Measurements from ENCODE around the gene GDI2. TPM values are rescaled to one million over a fixed set of nuclear protein-coding genes. Genes with fewer than 3 reads are reported as not detected.
A peak's percentile ranks its signal among the peaks of the same experiment; 100 is the strongest.

GDI2 gene
- total and polyA plus RNA-seq, 2 of the 13 experiments (the other 11 are each of a cell fraction or from before 2014, with no cell fraction given) = 153 to 477 TPM

DNA sequence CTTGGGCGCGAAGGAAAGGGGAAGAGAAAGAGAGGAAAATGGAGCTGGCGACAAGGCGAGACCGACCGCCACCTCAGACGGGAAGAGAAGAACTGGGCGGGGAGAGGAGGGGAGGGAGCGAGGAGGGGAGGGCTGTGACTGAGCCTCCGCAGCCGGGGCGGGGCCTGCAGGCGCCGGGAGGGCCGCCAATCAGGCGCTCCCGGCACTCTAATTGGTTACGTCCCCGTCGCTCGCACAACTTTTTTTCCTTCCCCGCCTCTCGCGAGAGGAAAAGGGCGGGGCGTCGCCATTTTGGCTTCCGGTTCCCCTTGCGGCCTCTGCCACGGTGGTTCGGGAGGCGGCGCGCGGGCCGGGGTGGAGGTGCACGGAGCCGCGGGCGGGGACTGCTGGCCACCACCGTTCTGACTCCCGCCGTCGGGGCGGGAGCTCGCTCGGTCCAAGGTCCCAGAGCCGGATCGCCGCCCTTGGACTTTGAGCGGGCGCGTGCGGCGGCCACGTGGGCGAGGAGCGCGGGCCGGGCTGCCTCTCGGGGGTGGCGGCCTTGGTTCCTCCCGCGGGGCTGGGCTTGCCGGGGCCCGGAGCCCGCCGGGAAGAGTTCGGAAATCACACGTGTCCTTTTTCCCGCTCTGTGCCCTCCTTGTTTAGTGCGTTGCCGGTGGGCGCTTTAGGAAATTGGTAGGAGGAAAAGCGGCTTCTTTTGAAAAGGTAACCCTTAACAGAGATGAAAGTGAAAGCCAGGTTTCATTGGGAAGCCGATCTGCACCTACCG lies at the start of gene GDI2 (continued):
- TF ChIP-seq ZNF720 (CRISPR knock-in tag; IDR thresholded peaks at IDR 0.05) (0 out of 2 replicates have a peak, but pooled peaks have one; percentile 28), TCF7L2 (IDR thresholded peaks at IDR 0.05; ENCODE audit: low read depth, low read length) (no peak), SP140L (CRISPR knock-in tag; IDR thresholded peaks at IDR 0.05; ENCODE audit: borderline replicate concordance) (peak; percentile 79; the same call in 1 of the 2 replicates), HMG20A (CRISPR knock-in tag; IDR thresholded peaks at IDR 0.05; ENCODE audit: borderline replicate concordance) (peak; percentile 50; the same call in 1 of the 2 replicates), ZNF678 (CRISPR knock-in tag; IDR thresholded peaks at IDR 0.05) (no peak), ZNF773 (CRISPR knock-in tag; IDR thresholded peaks at IDR 0.05; ENCODE audit: borderline replicate concordance) (peak; percentile 92), ZNF180 (CRISPR knock-in tag; IDR thresholded peaks at IDR 0.05; ENCODE audit: borderline replicate concordance, low read depth) (peak; percentile 83; the same call in 1 of the 2 replicates), ONECUT2 (CRISPR knock-in tag; IDR thresholded peaks at IDR 0.05) (0 out of 2 replicates have a peak, but pooled peaks have one; percentile 17), ZFP36L1 (CRISPR knock-in tag; IDR thresholded peaks at IDR 0.05) (peak; percentile 94; the same call in 1 of the 2 replicates), ZSCAN31 (CRISPR knock-in tag; IDR thresholded peaks at IDR 0.05; ENCODE audit: low read depth) (peak; percentile 97), CREM (IDR thresholded peaks at IDR 0.05) (peak; percentile 41), CREM (CRISPR knock-in tag; IDR thresholded peaks at IDR 0.05) (no peak), ZNF121 (CRISPR knock-in tag; IDR thresholded peaks at IDR 0.05) (peak; percentile 66; the same call in 1 of the 2 replicates), CEBPB (IDR thresholded peaks at IDR 0.05; ENCODE audit: borderline replicate concordance, low read depth, low read length) (no peak), CBX2 (IDR thresholded peaks at IDR 0.05; ENCODE audit: low read depth, low read length) (0 out of 2 replicates have a peak, but pooled peaks have one; percentile 33), CBX2 (CRISPR knock-in tag; IDR thresholded peaks at IDR 0.05; ENCODE audit: low read depth) (peak; percentile 95; the same call in 1 of the 2 replicates), KLF11 (CRISPR knock-in tag; IDR thresholded peaks at IDR 0.05) (0 out of 2 replicates have a peak, but pooled peaks have one; percentile 72), MAZ (IDR thresholded peaks at IDR 0.05; ENCODE audit: borderline replicate concordance, low read depth, low read length) (peak; percentile 98), MAZ (CRISPR knock-in tag; IDR thresholded peaks at IDR 0.05; ENCODE audit: low read depth) (peak; percentile 95), XRCC5 (optimal IDR thresholded peaks at IDR 0.05; ENCODE audit: low read length) (no peak), ZNF441 (CRISPR knock-in tag; IDR thresholded peaks at IDR 0.05; ENCODE audit: borderline replicate concordance) (peak; percentile 80; the same call in 1 of the 2 replicates), KDM5B (CRISPR knock-in tag; IDR thresholded peaks at IDR 0.05; ENCODE audit: borderline replicate concordance) (peak; percentile 99)
- TF ChIP-seq, protein P1, sequence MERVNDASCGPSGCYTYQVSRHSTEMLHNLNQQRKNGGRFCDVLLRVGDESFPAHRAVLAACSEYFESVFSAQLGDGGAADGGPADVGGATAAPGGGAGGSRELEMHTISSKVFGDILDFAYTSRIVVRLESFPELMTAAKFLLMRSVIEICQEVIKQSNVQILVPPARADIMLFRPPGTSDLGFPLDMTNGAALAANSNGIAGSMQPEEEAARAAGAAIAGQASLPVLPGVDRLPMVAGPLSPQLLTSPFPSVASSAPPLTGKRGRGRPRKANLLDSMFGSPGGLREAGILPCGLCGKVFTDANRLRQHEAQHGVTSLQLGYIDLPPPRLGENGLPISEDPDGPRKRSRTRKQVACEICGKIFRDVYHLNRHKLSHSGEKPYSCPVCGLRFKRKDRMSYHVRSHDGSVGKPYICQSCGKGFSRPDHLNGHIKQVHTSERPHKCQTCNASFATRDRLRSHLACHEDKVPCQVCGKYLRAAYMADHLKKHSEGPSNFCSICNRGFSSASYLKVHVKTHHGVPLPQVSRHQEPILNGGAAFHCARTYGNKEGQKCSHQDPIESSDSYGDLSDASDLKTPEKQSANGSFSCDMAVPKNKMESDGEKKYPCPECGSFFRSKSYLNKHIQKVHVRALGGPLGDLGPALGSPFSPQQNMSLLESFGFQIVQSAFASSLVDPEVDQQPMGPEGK (CRISPR knock-in tag; IDR thresholded peaks at IDR 0.05) = peak; percentile 92
- TF ChIP-seq, protein P2, sequence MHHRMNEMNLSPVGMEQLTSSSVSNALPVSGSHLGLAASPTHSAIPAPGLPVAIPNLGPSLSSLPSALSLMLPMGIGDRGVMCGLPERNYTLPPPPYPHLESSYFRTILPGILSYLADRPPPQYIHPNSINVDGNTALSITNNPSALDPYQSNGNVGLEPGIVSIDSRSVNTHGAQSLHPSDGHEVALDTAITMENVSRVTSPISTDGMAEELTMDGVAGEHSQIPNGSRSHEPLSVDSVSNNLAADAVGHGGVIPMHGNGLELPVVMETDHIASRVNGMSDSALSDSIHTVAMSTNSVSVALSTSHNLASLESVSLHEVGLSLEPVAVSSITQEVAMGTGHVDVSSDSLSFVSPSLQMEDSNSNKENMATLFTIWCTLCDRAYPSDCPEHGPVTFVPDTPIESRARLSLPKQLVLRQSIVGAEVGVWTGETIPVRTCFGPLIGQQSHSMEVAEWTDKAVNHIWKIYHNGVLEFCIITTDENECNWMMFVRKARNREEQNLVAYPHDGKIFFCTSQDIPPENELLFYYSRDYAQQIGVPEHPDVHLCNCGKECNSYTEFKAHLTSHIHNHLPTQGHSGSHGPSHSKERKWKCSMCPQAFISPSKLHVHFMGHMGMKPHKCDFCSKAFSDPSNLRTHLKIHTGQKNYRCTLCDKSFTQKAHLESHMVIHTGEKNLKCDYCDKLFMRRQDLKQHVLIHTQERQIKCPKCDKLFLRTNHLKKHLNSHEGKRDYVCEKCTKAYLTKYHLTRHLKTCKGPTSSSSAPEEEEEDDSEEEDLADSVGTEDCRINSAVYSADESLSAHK (CRISPR knock-in tag; IDR thresholded peaks at IDR 0.05; ENCODE audit: borderline replicate concordance) = peak; percentile 83; the same call in 1 of the 2 replicates
- TF ChIP-seq, protein P3, sequence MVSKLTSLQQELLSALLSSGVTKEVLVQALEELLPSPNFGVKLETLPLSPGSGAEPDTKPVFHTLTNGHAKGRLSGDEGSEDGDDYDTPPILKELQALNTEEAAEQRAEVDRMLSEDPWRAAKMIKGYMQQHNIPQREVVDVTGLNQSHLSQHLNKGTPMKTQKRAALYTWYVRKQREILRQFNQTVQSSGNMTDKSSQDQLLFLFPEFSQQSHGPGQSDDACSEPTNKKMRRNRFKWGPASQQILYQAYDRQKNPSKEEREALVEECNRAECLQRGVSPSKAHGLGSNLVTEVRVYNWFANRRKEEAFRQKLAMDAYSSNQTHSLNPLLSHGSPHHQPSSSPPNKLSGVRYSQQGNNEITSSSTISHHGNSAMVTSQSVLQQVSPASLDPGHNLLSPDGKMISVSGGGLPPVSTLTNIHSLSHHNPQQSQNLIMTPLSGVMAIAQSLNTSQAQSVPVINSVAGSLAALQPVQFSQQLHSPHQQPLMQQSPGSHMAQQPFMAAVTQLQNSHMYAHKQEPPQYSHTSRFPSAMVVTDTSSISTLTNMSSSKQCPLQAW (CRISPR knock-in tag; IDR thresholded peaks at IDR 0.05) = peak; percentile 67
